K562 (cell line): ENCODE measurements around the gene ARL3. TPM values are rescaled to one million over a fixed set of nuclear protein-coding genes. Genes with fewer than 3 reads are reported as not detected.

Experiments used
- ATAC-seq: fragments of 200-7000 bp; cut with Tn5 transposase; 3 replicates; pipeline ENCODE4 v1.9.1; 2020; ENCODE audit warnings: moderate library complexity
- Bru-seq: library from RNA; stranded (reverse); fragments of 400-500 nt; gene quantifications from one replicate; lab custom pipeline; 2021; lab: Mats Ljungman, UMichigan
- BruChase-seq, 2 experiments: library from RNA; stranded (reverse); fragments of 400-500 nt; gene quantifications; one replicate each; lab custom pipeline; 2021; lab: Mats Ljungman, UMichigan
- BruUV-seq: library from RNA; stranded (reverse); fragments of 400-500 nt; replicated peaks from 2 replicates; lab custom pipeline; 2021; lab: Mats Ljungman, UMichigan
- CTCF ChIA-PET: fragments of 300-600 bp; formaldehyde crosslinking; extraction: SDS; loops from one replicate; lab custom pipeline; 2021; ENCODE audit warnings: low intra/inter-chr PET ratio; lab: Yijun Ruan, JAX
- POLR2A ChIA-PET: fragments of 300-600, 350-650 bp; sonication (Branson Sonifier 250); formaldehyde crosslinking; extraction: SDS; loops from one replicate; lab custom pipeline; 2021; ENCODE audit warnings: antibody characterized with exemption, inconsistent platforms; lab: Yijun Ruan, JAX
- DNase-seq, 4 experiments: peaks; one replicate each; pipeline versions ENCODE4 v3.0.0 to v3.0.0-alpha.2; 2011 to 2018; ENCODE audit warnings: low spot score in 3 of 4, mixed read lengths in 3 of 4; ENCODE audit errors: extremely low read depth in 1 of 4
- FAIRE-seq: peaks from 2 replicates; lab custom pipeline; 2011; peaks lifted over from hg19 to GRCh38; lab: Jason Lieb, UNC
- H2AFZ ChIP-seq: 2 replicates; pipeline ENCODE4 v1.6.0; 2011; ENCODE audit warnings: low read depth, low read length, control low read depth, inconsistent platforms
- H3K27ac ChIP-seq: fragments of 200-600 bp; 3 replicates; pipeline ENCODE4 v1.8.0; 2011; ENCODE audit warnings: low read depth, mild to moderate bottlenecking, control low read depth, inconsistent platforms, low read length, moderate library complexity, mixed read lengths; ENCODE audit errors: extremely low read depth
- H3K27me3 ChIP-seq, 2 experiments: fragments of 300-600 bp in 1 of 2; 2 replicates in 1 of 2; 3 replicates in 1 of 2; pipeline versions ENCODE4 v1.6.0 to v1.8.0; 2011; ENCODE audit warnings: inconsistent platforms in 2 of 2, low read length in 2 of 2, mild to moderate bottlenecking in 1 of 2, mixed read lengths in 1 of 2, moderate library complexity in 1 of 2; ENCODE audit not compliant: control insufficient read depth in 2 of 2, insufficient read depth in 2 of 2
- H3K36me3 ChIP-seq: fragments of 300-600 bp; 3 replicates; pipeline ENCODE4 v1.8.0; 2011; ENCODE audit warnings: mild to moderate bottlenecking, low read length, inconsistent platforms; ENCODE audit not compliant: control insufficient read depth, insufficient read depth
- H3K4me1 ChIP-seq, 2 experiments: fragments of 200-600 bp in 1 of 2; replicated peaks in 1 of 2; 2 replicates in 1 of 2; 3 replicates in 1 of 2; pipeline versions ENCODE4 v1.5.1 to v1.8.0; 2011; ENCODE audit warnings: inconsistent platforms in 2 of 2, low read length in 2 of 2, mild to moderate bottlenecking in 1 of 2, mixed read lengths in 1 of 2, moderate library complexity in 1 of 2; ENCODE audit not compliant: control insufficient read depth in 2 of 2, insufficient read depth in 2 of 2
- H3K4me2 ChIP-seq: 2 replicates; pipeline ENCODE4 v1.6.1; 2011; ENCODE audit warnings: low read length, control low read depth, inconsistent platforms, mixed read lengths; ENCODE audit not compliant: insufficient read depth
- H3K4me3 ChIP-seq: fragments of 200-600 bp; sonication (generic), shearing (Covaris generic); 2 replicates; pipeline ENCODE4 v1.5.1; 2016; ENCODE audit warnings: control low read depth, inconsistent platforms
- H3K79me2 ChIP-seq: fragments of 200-600 bp; 3 replicates; pipeline ENCODE4 v1.8.0; 2011; ENCODE audit warnings: low read length, inconsistent platforms; ENCODE audit not compliant: control insufficient read depth, insufficient read depth
- H3K9ac ChIP-seq, 2 experiments: 2 replicates each; pipeline versions ENCODE4 v1.6.0 to v1.6.1; 2011; ENCODE audit warnings: low read depth in 2 of 2, low read length in 2 of 2, control low read depth in 1 of 2, inconsistent platforms in 1 of 2, mild to moderate bottlenecking in 1 of 2, mixed read lengths in 1 of 2; ENCODE audit not compliant: insufficient read depth in 1 of 2
- H3K9me1 ChIP-seq: one replicate; pipeline ENCODE4 v1.6.0; 2011; ENCODE audit warnings: inconsistent platforms, mild to moderate bottlenecking, low read length, moderate library complexity; ENCODE audit not compliant: control insufficient read depth, insufficient read depth
- H3K9me3 ChIP-seq: replicated peaks from 2 replicates; pipeline ENCODE4 v1.5.1; 2011; ENCODE audit warnings: low read depth, low read length, inconsistent platforms; ENCODE audit not compliant: control insufficient read depth, insufficient read depth
- H4K20me1 ChIP-seq: replicated peaks from 2 replicates; pipeline ENCODE4 v1.6.1; 2011; ENCODE audit warnings: low read length, inconsistent platforms, mixed read lengths; ENCODE audit not compliant: control insufficient read depth, insufficient read depth
- ATF6 ChIP-seq: sonication (generic); formaldehyde crosslinking; IDR thresholded peaks from 2 replicates; pipeline ENCODE4 v1.4.0; 2020; ENCODE audit warnings: mild to moderate bottlenecking, missing genetic modification reagents
- CHD4 ChIP-seq: fragments of 200-600 bp; sonication (generic); IDR thresholded peaks from 3 replicates; pipeline ENCODE4 v1.6.1; 2012; ENCODE audit warnings: low read depth, mild to moderate bottlenecking, mixed read lengths, low read length, inconsistent platforms; ENCODE audit not compliant: insufficient read depth, insufficient replicate concordance, poor library complexity, severe bottlenecking
- HNRNPL ChIP-seq: fragments of 200-400 bp; formaldehyde crosslinking; IDR thresholded peaks from 2 replicates; pipeline ENCODE4 v1.6.1; 2017; ENCODE audit warnings: low read depth, mild to moderate bottlenecking, low read length
- ILF3 ChIP-seq: fragments of 450-650 bp; IDR thresholded peaks from 2 replicates; pipeline ENCODE4 v1.6.1; 2018; ENCODE audit warnings: antibody characterized with exemption, mild to moderate bottlenecking, moderate library complexity, borderline replicate concordance
- RBBP5 ChIP-seq: fragments of 200-600 bp; sonication (generic); IDR thresholded peaks from 2 replicates; pipeline ENCODE4 v1.6.1; 2012; ENCODE audit warnings: borderline replicate concordance, mild to moderate bottlenecking, low read length, control low read depth, inconsistent platforms; ENCODE audit not compliant: insufficient read depth, poor library complexity, severe bottlenecking
- RBFOX2 ChIP-seq: fragments of 200-400 bp; formaldehyde crosslinking; IDR thresholded peaks from 2 replicates; pipeline ENCODE4 v1.6.1; 2017; ENCODE audit warnings: low read depth, mild to moderate bottlenecking, low read length, moderate library complexity
- WGBS: fragments of 100-300 bp; shearing (Covaris generic); methylation state at CpG from one replicate; pipeline ENCODE4 v1.1.6; 2016; ENCODE audit warnings: low coverage, mixed read lengths; ENCODE audit not compliant: insufficient coverage; ENCODE audit errors: missing lambda C conversion rate; 5-methylcytosine and 5-hydroxymethylcytosine counted together
- in situ Hi-C: fragments of 300-500 bp; cut with MboI; formaldehyde crosslinking; loops from 4 replicates; pipeline ENCODE4 v1.15.0; 2018; ENCODE audit warnings: inconsistent platforms, mixed read lengths
- intact Hi-C: fragments of 100-400 bp; cut with micrococcal nuclease; formaldehyde crosslinking; loops from 2 replicates; pipeline ENCODE4 v1.14.2; 2022
- long read RNA-seq, 3 experiments: library from polyadenylated mRNA in 2 of 3; library from RNA in 1 of 3; unstranded in 2 of 3; stranded (forward) in 1 of 3; transcript quantifications; one replicate each; pipeline ENCODE4 v2.0.0, GENCODE V29; 2019 to 2022
- polyA minus RNA-seq, 3 experiments: library from RNA; depleted of rRNA, polyadenylated mRNA; stranded (reverse); fragments of >200 nt; gene quantifications; 2 replicates each; pipeline ENCODE4 v1.2.3, GENCODE V29; 2011
- polyA plus RNA-seq, 8 experiments: library from polyadenylated mRNA; depleted of rRNA in 4 of 8; stranded (reverse) in 5 of 8; unstranded in 3 of 8; fragments of >200 nt; fragmentation: Nextera tagmentation in 2 of 8; fragmentation: Illumina TruSeq in 1 of 8; extraction: Ambion mirVana in 2 of 8; extraction: Trizol in 1 of 8; gene quantifications; 2 replicates each; pipeline versions ENCODE4 v1.2.1 to v1.2.3, GENCODE V29; 2011 to 2014; ENCODE audit warnings: inconsistent platforms in 1 of 8, missing spikeins in 1 of 8
- total RNA-seq, 7 experiments: library from RNA; depleted of rRNA in 6 of 7; stranded (reverse); fragments of >200 nt in 6 of 7; fragmentation: Illumina TruSeq in 2 of 7; extraction: Trizol in 2 of 7; gene quantifications; 2 replicates each; pipeline versions ENCODE4 v1.2.1 to v1.2.3, GENCODE V29; 2011 to 2021; ENCODE audit warnings: low replicate concordance in 1 of 7
- TF ChIP-seq, protein P1 (sequence below): fragments of 450-650 bp; IDR thresholded peaks from 2 replicates; pipeline ENCODE4 v1.6.1; 2016; ENCODE audit warnings: low read depth, mild to moderate bottlenecking, moderate library complexity
- TF ChIP-seq, protein P2 (sequence below): fragments of 250-450 bp; sonication (Bioruptor Pico); IDR thresholded peaks from 2 replicates; pipeline ENCODE4 v1.8.0; 2022; ENCODE audit warnings: inconsistent platforms

ARL3 gene
- total RNA-seq (2011; cell fraction: chromatin; rRNA removed; ENCODE audit: low replicate concordance) = 2.0 and 2.1 TPM in 2 replicates
- 0.83 and 1.7 TPM in 2 replicates for total RNA-seq (2011; cell fraction: nucleolus; rRNA removed)
- total RNA-seq (2011; cell fraction: nucleoplasm; rRNA removed) = 2.2 and 2.7 TPM in 2 replicates
- total RNA-seq (2014; rRNA removed) (2.7 and 2.9 TPM in 2 replicates), total RNA-seq (2014; rRNA removed; fragmentation: Illumina TruSeq; extraction: Trizol) (3.5 and 3.8 TPM in 2 replicates), total RNA-seq (2015; rRNA removed; fragmentation: Illumina TruSeq; extraction: Trizol) (2.9 and 3.2 TPM in 2 replicates), total RNA-seq (2021) (4.2 and 4.6 TPM in 2 replicates), polyA plus RNA-seq (2011; rRNA removed) (4.8 and 5.5 TPM in 2 replicates), polyA plus RNA-seq (2014; fragmentation: Illumina TruSeq; extraction: Trizol) (4.2 and 5.5 TPM in 2 replicates), polyA plus RNA-seq (2014; fragmentation: Nextera tagmentation; extraction: Ambion mirVana) (1 to 10 TPM; 8.2 to 8.9 TPM), polyA plus RNA-seq (2014; rRNA removed) (5.1 and 5.2 TPM in 2 replicates), polyA minus RNA-seq (2011; rRNA and poly(A)+ RNA removed) (2.6 and 3.0 TPM in 2 replicates), Bru-seq, nascent RNA (percentile 52 among the genes with signal in this experiment), BruChase-seq, experiment 1, labeled RNA remaining after a 2-hour chase (percentile 54 among the genes with signal in this experiment), BruChase-seq, experiment 2, labeled RNA remaining after a 6-hour chase (percentile 56 among the genes with signal in this experiment)
- 1.7 and 3.3 TPM in 2 replicates for polyA plus RNA-seq (2011; cell fraction: cytosol; rRNA removed)
- 1.2 and 2.4 TPM in 2 replicates for polyA plus RNA-seq (2011; cell fraction: nucleus; rRNA removed)
- polyA plus RNA-seq (2012) = 5.7 and 6.9 TPM in 2 replicates
- polyA minus RNA-seq (2011; cell fraction: cytosol; rRNA and poly(A)+ RNA removed) = 0.46 and 0.76 TPM in 2 replicates
- 0.40 and 1.2 TPM in 2 replicates for polyA minus RNA-seq (2011; cell fraction: nucleus; rRNA and poly(A)+ RNA removed)
- long read RNA-seq, experiment 1, transcript ARL3-201 (6 exons, 3,844 nt) = major isoform, 21 of 24 reads
- long read RNA-seq, experiment 1, partial matches to known transcripts = 1 of 24 reads
- long read RNA-seq, experiment 1, other reads (novel, unspliced or antisense) = 2 of 24 reads
- long read RNA-seq, experiment 2, transcript ARL3-201 (6 exons, 3,844 nt) = major isoform, 16 of 24 reads
- long read RNA-seq, experiment 2, partial matches to known transcripts = 7 of 24 reads
- long read RNA-seq, experiment 2, other reads (novel, unspliced or antisense) = 1 of 24 reads
- long read RNA-seq, experiment 3, transcript ARL3-201 (6 exons, 3,844 nt) = major isoform, 15 of 21 reads
- long read RNA-seq, experiment 3, partial matches to known transcripts = 3 of 21 reads
- long read RNA-seq, experiment 3, other reads (novel, unspliced or antisense) = 3 of 21 reads

- under 1% methylated on average over 38 of the region's 62 CpGs for WGBS
- H3K4me1 ChIP-seq = peaks cover 20% of the 10 kb centered on the region in 2 experiments; a peak in 4 of 5 replicates
- FAIRE-seq (peak; percentile 62), DNase-seq (peak; percentile 93 to 97 (median 95)), ATAC-seq (peak; percentile 91)
- no peaks in the 10 kb centered on the region for H3K9me1 ChIP-seq
- H4K20me1 ChIP-seq = no peaks in the 10 kb centered on the region
- H3K4me3 ChIP-seq = peak within 1 kb of the TSS; percentile 95
- peaks cover 15% of the 10 kb centered on the region; the same call in 2 of the 3 replicates for H3K36me3 ChIP-seq
- BruUV-seq = no TSS peak
- H3K27me3 ChIP-seq = no peaks in the 10 kb centered on the region
- H3K9me3 ChIP-seq = no peaks in the 10 kb centered on the region
- ChIA-PET POLR2A (interaction anchor here (0.5 to 1.6 kb wide), 11 partner anchors 11 to 1680 kb away, joined by 3 to 5 read pairs (median 3); partner anchors contain the start of genes CNNM2, TRIM8 and WBP1L), CTCF (no interaction called here)
- in situ Hi-C loops = no loop called here
- intact Hi-C loops = loop anchor here (5.0 kb wide), 2 partner anchors 42 to 67 kb away; no protein-coding TSS in a partner anchor
- H3K79me2 ChIP-seq = peaks cover 76% of the 10 kb centered on the region
- H3K9ac ChIP-seq = peak within 1 kb of the TSS; percentile 71 to 91
- peak within 1 kb of the TSS; percentile 87 for H2AFZ ChIP-seq
- H3K4me2 ChIP-seq = peak within 1 kb of the TSS; percentile 87
- peak within 1 kb of the TSS; percentile 83 for H3K27ac ChIP-seq
- no peak for TF ChIP-seq HNRNPL
- no peak for TF ChIP-seq CHD4
- peak; percentile 55 for TF ChIP-seq RBFOX2
- no peak for TF ChIP-seq ATF6
- TF ChIP-seq, protein P1, sequence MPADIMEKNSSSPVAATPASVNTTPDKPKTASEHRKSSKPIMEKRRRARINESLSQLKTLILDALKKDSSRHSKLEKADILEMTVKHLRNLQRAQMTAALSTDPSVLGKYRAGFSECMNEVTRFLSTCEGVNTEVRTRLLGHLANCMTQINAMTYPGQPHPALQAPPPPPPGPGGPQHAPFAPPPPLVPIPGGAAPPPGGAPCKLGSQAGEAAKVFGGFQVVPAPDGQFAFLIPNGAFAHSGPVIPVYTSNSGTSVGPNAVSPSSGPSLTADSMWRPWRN = peak; percentile 61
- TF ChIP-seq ILF3 = no peak
- TF ChIP-seq, protein P2, sequence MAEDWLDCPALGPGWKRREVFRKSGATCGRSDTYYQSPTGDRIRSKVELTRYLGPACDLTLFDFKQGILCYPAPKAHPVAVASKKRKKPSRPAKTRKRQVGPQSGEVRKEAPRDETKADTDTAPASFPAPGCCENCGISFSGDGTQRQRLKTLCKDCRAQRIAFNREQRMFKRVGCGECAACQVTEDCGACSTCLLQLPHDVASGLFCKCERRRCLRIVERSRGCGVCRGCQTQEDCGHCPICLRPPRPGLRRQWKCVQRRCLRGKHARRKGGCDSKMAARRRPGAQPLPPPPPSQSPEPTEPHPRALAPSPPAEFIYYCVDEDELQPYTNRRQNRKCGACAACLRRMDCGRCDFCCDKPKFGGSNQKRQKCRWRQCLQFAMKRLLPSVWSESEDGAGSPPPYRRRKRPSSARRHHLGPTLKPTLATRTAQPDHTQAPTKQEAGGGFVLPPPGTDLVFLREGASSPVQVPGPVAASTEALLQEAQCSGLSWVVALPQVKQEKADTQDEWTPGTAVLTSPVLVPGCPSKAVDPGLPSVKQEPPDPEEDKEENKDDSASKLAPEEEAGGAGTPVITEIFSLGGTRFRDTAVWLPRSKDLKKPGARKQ (CRISPR knock-in tag) = no peak
- peak; percentile 53 for TF ChIP-seq RBBP5
These were observed at the start of gene ARL3 for GRCh38 chr10:102713814-102714620. Gene ARL3, minus strand, starts transcription at chr10:102714397. Its CDS starts 122 bp downstream, at chr10:102714275.
